NOMO-1 treated with dmso at 0.1 percent for 144 hours (cell line): ENCODE measurements around the gene PDHX.
"Not testable (repeated sequence)": the region's sequence is repeated elsewhere in the genome, so short reads cannot be mapped to it uniquely, and the experiment has no call there.

ENCODE experiments used
- DNase-seq: peaks from one replicate; lab custom pipeline; 2025; ENCODE audit not compliant: unreplicated experiment; lab: John Stamatoyannopoulos, UW

PDHX gene

DNA sequence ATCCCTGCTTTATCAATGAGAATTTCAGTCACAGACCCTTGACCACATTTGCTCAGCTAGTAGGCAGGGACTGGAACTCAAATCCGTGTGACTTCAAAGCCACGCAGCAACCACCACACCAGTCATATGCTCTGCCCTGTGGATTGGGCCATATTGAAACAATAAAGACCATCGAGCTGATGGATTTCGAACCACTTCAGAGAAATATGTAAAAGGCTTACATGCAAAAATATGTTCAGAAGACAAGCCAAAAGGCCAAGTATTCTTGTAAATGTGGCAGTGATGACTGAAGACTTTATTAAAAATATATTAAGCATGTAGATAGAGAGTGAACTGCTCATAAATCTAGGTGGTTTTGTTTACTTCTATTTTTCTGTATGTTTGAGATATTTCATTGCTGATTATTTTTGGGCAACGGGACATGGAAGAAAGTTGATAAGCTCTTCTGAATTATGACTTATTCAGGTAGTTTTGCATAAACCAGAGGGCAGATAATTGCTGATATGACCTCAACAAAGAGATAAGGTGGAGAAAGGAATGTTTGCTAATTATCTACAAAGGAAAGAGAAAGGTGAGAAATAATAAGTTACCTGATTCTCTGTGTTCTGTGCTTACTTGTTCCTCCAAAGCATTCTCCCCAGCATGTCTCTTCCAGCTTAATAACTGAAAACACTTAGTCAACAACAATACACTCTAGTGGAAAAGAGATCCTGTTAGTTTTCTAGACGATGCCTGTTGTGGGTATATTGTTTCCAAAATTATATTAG lies 99.4 kb downstream of the PDHX start:
- DNase-seq = no peak

DNA sequence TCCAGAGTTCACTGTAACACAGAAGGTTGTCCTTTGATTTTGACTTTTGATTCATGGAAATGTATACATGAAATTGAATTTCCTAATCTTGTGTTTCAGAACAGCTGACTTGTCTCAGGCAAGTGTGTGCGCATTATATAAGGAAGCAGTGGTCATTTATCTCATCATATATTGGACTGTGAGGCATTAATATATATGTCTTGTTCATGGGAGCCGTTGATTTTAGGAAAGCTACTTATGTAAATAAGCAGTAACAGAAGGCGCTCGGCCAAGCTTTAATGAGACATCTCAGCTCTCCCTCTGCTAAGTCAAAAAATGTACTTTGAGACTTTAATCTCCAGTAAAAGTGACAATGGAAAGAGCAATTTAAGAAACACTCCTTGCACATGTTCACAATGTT lies 100.5 kb downstream of the PDHX start:
- DNase-seq = no peak

DNA sequence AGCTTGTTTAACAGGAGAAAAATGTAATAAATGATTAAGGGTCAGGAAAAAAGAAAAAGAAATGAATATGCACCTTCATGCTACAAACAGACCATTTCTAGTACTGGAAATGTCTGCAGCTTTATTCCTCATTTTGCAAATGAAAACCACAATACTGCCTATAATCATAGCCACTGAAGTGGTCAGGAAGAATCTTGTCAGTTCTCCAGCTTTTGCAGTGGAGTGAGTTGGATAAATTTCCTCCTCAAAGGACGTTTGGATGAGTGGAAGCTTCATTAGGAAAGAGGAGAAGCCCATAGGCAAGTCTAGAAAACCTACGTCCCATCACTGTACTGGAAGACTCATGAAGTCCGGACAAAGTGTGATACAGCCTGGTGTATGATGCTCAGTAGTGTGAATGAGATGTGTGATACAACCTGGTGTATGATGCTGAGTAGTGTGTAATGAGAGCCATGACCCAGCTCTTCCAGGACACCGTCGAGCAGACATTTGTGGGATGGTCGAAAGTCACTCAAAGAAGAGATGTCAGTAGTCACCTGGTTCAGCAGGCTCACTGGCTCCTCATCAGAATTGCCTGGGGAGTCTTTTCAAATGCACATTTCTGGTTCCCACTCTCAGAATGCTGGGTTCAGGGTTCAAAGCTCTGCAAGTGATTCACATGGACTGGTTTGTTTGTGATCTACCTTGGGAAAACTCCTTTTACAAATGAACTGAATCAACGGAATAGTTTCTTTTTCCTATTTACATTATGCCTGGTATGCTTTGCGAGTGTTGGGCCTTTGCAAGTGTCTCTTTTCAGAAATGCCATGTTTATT lies 101.3 kb downstream of the PDHX start:
- DNase-seq = no peak

DNA sequence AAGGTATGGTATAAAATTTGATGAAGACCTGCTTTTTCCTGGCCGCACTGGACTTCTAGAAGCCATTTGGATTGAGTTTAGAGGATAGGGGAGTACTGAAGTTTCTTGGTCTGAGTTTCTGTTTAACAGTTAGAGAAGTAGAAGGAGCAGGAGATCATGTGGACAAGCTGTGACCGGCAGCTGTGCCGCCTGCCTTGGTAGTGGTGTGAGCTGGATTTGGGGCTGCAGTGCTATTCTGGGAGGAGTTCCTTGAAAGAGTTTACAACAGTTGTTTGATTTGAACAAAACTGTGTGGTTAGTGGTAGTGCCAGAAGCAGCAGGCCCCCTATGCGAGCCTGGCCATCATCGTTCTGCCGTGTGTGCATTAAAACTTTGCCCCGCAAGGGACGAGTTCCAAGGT lies 105.2 kb downstream of the PDHX start:
- no peak for DNase-seq

DNA sequence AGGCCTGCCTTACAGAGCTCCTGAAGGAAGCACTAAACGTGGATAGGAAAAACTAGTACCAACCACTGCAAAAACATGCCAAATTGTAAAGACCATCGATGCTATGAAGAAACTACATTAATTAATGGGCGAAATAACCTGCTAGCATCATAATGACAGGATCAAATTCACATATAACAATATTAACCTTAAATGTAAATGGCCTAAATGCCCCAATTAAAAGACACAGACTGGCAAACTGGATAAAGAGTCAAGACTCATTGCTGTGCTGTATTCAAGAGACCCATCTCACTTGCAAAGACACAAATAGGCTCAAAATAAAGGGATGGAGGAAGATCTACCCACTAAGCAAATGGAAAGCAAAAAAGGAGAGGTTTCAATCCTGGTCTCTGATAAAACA lies 107.5 kb downstream of the PDHX start:
- not testable (repeated sequence) for DNase-seq

DNA sequence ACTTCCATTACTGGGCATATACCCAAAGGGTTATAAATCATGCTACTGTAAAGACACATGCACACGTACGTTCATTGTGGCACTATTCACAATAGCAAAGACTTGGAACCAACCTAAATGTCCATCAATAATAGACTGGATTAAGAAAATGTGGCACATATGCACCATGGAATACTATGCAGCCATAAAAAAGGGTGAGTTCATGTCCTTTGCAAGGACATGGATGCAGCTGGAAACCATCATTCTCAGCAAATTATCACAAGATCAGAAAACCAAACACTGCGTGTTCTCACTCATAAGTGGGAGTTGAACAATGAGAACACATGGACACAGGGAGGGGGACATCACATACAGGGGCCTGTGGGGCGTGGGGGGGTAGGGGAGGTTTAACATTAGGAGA lies 111.6 kb downstream of the PDHX start:
- DNase-seq = not testable (repeated sequence)

DNA sequence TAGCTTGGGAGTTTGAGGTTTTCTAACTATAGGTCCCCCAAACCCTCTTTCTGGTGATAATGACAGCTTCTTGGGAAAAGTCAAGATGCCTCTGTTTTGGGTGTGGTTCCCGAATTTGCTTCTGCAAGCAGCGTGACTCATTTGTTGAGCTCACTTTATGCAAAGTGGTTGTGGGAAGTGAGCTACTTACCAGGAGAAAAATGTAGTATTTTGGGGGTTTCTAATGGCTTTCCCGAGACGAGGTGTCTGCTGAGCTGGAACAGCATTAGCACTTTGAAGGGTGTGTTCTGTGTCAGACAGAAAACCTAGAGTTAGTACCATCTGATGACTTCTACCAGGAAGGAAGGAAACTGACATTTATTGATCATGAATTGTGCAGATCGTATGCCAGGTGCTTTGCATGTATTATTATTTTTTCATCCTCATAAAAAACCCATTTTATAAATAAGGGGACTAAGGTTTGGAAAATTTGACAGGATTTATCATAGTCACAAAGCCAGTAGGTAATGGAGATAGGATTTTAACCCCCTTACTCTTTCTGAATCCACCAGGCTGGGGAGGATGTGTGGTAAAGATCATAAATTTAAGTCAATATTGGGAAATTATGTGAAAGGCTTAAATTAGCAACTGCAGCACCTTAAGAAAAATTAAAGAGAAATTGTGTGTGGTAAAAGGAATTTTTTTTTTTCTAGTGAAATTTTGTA lies 113.7 kb downstream of the PDHX start:
- peak; percentile 27 for DNase-seq

DNA sequence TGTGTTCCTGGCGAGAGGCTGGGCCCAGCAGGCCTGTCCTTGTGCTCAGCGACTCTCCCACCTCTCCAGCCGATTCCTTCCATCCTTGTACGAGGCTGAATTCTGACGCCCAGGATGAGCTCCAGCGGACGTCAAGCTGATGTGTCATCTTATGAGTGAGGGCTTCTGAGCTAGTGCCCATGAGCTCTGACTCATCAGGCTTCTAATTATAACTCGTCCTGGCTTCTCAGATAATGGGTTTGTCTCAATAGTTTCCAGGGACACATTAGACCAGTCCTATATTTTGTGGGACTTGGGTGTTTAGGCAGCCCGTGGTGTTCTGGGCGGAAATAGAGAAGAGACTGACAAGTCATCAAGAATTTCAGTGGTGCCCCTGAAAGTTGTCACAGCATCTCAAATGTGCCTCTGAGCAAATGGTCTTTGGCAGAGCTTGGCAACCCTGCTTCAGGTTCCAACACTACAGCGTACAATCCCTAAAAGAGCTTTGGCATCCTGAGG lies 114.3 kb downstream of the PDHX start:
- DNase-seq = peak; percentile 53

DNA sequence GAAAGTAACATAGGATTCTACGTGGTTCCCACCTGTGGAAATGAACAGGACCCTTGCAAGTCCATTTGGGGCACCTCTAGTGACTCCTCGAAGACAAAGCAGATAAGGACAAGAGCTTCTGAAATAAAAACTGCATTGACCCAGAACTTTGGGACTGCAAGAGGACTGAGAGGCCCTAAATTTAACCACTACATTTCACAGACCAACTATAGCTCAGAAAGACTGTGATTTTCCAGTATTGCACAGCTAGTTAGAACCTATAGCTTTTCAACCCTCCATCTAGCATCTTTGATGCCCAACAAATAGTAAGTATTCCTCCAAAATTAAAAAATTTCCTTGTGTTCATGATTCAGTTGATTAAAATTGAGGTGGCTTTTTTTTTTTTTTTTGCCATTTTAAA lies 114.9 kb downstream of the PDHX start:
- DNase-seq = no peak

DNA sequence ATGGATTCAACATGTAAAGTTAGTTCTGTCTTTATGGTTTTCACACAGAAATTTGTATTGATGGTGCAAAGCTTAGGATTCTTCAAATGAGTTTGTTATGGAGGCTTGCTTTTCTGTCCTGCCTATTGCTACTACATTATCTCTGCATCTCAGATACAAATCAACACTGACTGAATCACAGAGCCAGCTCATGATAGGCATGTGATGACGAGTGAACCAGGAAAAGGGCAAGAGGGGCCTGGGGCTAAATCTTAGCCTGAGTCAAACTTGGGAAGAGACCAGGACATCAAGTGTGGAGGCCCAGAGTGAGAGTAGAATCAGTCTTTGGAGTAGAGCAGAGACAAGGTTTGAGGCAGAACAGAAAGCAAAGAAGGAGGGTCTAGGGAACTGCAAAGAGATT lies 115.4 kb downstream of the PDHX start:
- no peak for DNase-seq

DNA sequence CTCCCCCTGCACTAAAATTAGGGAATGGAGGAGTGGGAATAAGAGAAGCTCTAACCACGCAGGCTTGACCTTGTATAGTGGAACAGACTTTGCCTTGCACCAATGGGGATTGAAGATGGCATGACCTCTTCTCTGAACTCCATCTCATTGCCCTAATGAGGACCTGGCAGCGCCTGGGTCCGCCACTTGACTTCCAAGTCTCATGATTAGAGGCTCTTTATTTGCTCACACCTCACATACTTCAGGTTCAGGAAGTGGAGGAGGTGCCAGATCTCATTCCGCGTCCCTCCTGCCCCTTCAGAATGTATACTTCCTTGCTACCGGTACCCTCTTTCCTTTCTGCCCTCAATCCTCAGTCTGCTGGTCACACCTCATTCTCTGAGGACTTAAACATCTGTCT lies 116.6 kb downstream of the PDHX start:
- DNase-seq = no peak

DNA sequence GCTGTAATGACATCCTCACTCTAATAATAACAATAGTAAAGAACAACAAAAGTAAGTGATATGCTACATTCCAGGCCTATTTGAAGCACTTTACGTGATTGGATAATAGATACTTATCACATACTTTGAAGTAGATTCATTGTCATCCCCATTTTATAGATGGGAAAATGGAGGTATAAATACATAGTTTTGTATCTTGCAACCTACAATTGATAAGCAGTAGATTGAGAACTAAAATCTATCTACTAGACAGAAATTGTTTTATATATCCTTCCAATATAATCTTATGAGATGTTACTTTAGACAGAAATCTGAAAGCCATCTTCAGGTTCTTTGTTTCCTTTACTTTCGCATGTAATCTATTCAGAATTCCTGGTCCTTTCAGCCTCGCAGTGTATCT lies 118.0 kb downstream of the PDHX start:
- DNase-seq = no peak

DNA sequence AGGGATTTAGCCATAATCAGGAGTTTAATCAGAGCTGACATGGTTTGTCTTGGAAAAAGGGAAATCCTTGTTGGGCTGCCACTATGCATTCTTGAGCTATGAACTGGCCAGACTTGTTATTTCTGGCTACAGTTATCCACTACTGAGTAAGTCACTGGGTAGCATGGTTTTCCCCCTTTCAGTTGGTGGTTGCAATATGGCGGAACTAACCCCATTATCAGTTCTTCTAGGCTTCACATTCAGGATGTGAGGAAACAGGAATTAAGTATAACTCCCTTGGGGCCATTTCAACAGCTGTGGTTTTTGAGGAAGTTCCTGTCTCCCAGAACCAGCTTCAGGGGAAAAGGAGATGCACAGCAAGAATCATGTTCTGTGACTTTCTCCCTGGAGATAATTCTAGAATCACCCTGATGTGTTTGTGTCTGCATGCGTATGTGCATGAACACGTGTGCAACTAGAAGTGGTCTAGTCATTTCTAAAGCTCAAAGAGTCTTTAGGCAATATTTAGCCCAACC lies 119.5 kb downstream of the PDHX start:
- DNase-seq = peak; percentile 74

DNA sequence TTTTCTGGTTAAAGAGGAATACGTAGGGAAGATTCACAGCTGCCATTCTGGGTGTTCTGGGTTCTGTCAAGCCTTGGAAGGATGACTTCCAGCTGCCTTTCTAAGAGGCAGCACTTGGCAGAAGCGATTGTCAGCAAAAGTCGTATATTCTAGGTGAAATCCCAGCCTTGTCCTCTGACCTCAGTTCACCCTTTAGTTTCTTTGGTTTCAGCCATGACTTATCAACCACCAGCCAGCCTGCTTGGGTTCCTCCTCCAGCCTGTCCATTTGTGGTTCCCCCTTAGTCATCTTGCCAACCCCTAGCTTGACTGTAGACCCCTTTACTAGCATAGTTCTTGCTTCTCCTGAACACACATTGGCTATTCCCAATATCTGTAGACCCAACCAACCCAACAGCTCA lies 120.2 kb downstream of the PDHX start:
- no peak for DNase-seq

DNA sequence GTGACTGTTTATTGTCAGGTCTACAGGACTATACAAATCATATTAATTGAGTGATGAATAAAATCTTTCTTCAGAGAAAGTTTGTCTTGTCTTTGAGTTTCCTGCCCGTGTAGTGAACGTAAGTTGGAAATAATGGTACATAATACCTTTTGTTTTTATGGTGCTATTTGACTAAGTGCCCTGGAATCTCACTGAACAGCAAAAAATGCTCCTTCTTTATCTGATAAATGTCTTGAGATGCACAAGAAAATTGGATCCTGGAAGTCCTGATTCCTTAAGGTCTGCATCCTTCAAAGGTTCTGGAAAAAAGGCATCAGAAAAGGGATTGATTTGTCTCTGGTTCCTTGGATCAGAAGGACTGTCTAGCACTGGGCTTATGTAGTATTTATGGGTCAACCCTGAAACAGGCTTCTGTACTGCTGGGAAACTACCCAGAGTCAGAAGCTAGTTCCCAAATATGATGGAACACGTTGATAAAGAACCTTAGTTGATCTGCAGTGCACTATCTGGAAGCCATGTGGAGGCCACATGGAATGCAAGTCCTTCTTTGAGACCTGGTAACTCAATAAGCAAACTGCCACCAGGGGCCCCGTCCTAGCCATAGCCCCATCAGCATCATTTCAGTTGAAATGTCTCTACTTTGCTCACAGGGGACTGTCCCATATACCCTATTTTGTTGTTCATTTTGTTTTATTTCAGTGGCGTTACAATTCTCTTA lies 122.0 kb downstream of the PDHX start:
- DNase-seq = no peak

DNA sequence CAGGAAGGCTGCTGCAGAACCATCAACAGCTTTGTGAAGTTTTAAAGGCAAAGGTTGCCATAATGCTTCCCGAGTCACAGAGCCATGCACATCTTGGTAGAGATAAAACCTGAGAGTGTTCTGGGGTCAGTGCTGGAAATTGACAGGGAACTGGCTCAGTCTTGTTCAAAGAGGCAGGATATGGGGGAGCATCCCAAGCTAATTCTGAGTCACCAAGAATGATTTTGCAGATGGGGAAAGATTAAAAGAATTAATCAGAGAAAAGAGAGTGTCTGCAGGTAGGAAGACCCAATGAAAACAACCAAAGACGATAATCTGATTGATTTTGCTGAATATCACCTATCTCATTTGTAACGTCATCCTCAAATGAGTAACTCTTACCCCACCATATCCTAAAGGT lies 122.7 kb downstream of the PDHX start:
- DNase-seq = no peak

DNA sequence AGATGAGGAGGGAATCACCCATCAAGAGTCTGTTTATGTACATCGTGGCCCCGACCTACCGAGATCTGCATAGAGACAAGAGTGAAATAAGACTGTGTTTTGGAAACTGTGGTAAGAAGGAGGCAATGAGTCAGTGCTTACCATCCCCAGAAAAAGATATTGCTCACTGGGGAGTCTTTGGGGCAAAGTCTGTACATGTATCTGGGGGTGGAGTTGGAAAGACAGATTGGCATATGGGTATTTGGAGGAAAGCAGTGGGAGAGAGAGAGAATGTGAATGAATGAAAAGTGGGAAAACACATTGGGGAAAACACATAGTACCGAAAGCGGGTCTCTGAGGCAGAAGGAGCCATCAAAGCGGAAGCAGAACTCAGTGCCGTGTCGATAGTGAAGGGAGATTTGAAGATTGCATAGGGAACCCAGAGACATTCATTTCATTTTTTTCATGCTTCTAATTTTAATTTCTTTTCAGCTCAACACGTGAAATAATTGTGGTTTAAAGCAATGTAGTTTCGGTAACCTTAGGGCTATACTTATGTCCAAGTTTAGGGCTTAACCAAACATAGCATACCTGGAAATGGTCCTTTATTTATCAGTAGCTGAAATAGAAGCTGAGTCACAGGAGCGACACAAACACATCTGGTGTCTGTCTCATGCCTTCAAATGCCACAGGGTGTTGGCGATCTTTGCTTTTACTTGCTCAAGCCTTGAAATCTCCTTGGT lies 124.0 kb downstream of the PDHX start:
- DNase-seq = peak; percentile 71

DNA sequence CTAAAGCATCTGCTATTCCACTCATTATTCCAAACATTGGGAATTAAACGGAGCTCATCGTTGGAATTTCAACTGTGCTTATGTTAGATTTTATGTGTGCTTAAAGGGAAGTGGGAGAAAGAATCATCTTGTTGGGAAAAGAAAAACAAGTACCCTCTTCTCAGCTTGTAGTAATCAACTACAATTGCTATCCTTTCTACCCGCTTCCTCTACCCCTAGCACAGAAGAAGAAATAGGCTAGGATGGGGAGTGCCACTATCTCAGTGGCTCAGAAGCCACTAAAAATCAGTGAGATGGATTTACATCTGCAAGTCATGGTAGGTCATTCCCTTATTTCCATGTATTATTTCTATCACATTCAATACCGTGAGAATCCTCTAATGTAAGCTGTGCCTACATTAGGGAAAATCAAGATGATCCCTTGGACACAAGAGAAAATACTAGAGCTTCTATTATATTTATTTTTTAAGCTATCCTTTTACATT lies 124.7 kb downstream of the PDHX start:
- no peak for DNase-seq

DNA sequence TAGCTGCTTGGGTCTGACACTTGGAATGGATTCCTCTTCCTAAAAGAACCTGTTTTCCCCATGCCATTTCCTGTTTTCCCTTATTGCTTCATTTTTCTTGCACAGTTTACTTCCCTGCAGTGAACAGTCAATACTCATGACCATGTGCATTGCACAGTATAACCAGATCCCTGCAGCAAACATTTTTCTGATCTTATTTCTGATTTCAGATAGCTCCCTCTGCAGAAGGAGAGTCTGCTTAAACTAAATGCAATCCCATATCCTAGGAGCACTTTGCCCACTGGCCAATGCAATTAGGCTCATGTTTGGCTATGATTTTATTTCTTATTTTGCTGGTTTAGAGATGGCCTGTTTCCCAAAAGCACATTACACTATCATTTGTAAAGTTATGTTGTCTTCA lies 125.8 kb downstream of the PDHX start:
- no peak for DNase-seq

DNA sequence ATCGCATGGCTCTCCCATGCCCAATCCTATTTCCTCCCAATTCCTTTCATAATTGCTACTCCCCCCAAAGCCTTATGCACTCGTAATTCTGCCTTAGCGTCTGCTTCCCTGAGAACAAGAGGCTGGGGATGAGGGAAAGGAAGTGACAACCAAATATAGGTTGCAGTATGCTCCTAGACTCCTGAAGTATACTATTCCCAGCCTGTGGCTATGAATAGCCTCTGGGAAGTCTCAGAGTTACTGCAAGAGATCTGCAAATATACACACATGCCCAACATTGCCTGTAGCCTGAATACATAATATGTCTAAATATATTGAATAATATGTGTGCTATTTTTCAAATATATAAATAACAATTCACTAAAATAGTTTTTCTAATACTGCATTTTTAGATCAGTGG lies 126.5 kb downstream of the PDHX start:
- DNase-seq = no peak
